HG02798 (cell line): ENCODE results near the gene CDC40.
"Not testable (repeated sequence)": the region's sequence is repeated elsewhere in the genome, so short reads cannot be mapped to it uniquely, and the experiment has no call there.

Source experiments
- ATAC-seq: cut with Tn5 transposase; IDR thresholded peaks from one replicate; pipeline ENCODE4 v1.9.1; 2021; ENCODE audit warnings: mild to moderate bottlenecking; ENCODE audit not compliant: unreplicated experiment, poor library complexity

Gene CDC40

DNA sequence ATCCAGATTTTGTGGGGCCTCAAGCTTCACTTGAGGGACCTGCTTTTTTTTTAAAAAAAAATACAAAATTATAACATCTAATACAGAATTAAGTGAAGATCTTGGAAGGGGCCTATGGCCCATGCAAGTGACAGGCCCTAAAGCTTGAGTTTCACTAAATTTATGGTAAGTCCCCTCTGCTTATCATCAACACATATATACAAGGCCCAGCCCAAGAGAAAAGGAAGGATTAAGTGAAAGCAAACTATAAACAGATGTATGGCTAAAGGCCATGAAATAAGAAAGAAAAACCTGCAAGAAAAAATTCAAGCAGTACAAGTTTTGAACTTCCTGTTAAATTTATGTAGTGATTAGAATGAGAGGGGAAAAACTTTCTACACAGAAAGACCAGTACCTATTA, 86.8 kb downstream of the CDC40 start:
- no peak for ATAC-seq

DNA sequence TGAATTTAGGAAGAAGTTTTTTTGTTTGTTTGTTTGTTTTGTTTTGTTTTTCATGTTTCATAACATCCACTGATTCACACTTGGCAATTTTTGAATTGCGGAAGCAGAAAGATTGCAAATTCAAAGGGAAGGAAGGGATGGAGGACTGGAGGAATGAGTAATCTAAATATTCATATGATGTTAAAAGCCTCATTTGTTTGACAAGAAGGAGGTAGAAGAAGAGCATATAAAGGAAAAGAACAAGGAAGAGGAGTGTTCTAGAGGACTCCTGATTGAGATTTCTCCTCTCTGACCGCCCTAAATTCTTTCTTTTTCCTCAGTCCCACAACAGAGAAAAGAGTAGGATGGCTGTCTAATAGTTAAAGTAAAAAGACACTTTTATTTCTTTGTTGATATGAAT, 89.4 kb downstream of the CDC40 start:
- no peak for ATAC-seq

DNA sequence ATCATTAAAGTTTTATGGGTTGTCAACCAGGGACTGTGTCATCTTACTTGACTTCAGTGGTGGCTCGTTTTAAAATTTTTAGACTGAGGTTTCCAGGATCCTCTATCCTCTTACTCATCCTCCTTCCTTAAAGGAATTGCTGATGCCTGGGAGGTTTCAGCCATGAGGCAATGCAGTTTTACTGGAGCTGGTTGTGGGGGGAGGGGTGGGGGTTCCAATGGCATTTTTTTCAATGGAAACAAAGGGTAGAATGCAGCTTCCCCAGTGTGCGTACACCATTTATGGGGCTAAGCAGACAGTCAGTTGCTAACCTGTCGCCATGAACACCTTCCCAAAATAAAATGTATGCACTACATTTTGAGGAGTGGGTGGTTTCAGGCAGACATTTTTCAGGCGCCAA, 89.9 kb downstream of the CDC40 start:
- no peak for ATAC-seq

DNA sequence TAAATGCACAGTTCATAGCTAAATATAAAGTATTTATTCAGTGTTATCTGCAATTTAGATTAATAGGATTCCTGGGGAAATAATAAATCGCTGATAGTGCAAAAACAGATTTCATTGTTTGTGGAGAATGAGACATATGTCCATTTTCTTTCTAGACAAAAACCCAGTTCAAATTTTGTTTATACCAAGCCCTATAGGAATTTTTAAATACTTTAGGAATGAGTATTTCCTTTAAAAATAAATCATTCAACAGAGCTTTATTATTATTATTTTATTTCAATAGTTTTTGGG, 91.5 kb downstream of the CDC40 start:
- no peak for ATAC-seq

GRCh38 chr6:110272781-110273180, 92.6 kb downstream of the CDC40 start:
- ATAC-seq: not testable (repeated sequence)

GRCh38 chr6:110277100-110277665, 97.0 kb downstream of the CDC40 start:
- no peak for ATAC-seq
